GM12873 (cell line): ENCODE data around the gene PCDHGA9.

Experiments
- CTCF ChIP-seq: IDR thresholded peaks from 2 replicates; pipeline ENCODE4 v1.5.1; 2012; ENCODE audit warnings: low read depth, mild to moderate bottlenecking, moderate library complexity, low read length, control low read depth; ENCODE audit not compliant: insufficient read depth; ENCODE audit errors: missing control alignments

The PCDHGA9 gene

DNA sequence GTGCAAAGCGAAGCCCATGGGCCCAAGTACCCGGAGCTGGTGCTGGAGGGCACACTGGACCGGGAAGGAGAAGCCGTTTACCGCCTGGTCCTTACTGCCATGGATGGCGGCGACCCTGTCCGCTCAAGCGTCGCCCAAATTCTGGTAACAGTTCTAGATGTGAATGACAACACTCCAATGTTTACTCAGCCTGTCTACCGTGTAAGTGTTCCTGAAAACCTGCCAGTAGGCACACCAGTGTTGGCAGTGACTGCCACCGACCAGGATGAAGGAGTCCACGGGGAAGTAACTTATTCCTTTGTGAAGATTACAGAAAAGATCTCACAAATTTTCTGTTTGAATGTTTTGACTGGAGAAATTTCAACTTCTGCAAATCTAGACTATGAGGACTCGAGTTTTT is 28.0 kb upstream of the PCDHGA9 start:
- TF ChIP-seq CTCF: no peak

DNA sequence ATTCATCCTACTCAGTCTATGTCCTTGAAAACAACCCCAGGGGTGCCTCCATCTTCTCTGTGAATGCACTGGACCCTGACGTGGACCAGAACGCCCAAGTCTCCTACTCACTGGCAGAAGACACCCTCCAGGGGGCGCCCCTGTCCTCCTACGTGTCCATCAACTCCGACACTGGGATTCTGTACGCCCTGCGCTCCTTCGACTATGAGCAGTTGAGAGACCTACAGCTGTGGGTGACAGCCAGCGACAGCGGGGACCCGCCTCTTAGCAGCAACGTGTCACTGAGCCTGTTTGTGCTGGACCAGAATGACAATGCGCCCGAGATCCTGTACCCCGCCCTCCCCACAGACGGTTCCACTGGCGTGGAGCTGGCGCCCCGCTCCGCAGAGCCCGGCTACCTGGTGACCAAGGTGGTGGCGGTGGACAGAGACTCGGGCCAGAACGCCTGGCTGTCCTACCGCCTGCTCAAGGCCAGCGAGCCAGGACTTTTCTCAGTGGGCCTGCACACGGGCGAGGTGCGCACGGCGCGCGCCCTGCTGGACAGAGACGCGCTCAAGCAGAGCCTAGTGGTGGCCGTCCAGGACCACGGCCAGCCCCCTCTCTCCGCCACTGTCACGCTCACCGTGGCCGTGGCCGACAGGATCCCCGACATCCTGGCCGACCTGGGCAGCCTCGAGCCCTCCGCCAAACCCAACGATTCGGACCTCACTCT is 27.0 kb upstream of the PCDHGA9 start:
- TF ChIP-seq CTCF: peak; percentile 15

DNA sequence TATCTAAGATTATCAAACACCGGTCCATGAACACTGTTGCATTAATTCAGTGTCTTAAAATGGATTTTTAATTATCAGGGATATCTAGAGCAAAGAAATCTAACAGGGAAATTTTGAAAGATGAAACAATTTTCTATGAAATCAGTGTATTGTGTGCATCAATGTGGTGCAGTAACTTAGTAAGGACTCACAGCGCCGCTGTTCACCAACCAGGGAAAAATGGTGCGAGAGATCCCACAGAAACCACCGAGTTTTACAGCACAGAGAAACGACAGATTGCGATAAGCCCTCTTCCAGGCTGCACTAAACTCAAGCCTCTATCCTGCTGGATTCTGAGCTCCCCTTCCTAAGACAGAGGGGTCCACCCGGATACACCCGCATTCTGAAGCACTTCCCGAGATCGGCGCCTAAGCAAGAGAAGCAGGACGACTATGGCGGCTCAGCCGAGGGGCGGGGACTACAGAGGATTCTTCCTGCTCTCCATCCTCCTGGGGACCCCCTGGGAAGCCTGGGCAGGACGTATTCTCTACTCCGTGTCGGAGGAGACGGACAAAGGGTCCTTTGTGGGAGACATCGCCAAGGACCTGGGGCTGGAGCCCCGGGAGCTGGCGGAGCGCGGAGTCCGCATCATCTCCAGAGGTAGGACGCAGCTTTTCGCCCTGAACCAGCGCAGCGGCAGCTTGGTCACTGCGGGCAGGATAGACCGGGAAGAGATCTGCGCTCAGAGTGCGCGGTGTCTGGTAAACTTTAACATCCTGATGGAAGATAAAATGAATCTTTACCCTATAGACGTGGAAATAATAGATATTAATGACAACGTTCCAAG is 19.9 kb upstream of the PCDHGA9 start, which contains the start of gene PCDHGA7:
Gene PCDHGA7, plus strand, starts transcription at position 274 of the 826 bp plus-strand sequence. Its CDS starts 158 bp downstream, at position 432.
- TF ChIP-seq CTCF: no peak

- no peak for TF ChIP-seq CTCF
These were observed 19.2 kb upstream of the PCDHGA9 start for GRCh38 chr5:141383345-141383744.

- TF ChIP-seq CTCF: no peak
These were observed 17.9 kb upstream of the PCDHGA9 start for GRCh38 chr5:141384471-141385267.

- TF ChIP-seq CTCF: peak; percentile 25
These were observed 14.8 kb upstream of the PCDHGA9 start, which contains the start of gene PCDHGB4 for GRCh38 chr5:141387557-141388311. TSS of gene PCDHGB4 (plus strand) at chr5:141387698. CDS start at chr5:141387885, 187 bp downstream.

DNA sequence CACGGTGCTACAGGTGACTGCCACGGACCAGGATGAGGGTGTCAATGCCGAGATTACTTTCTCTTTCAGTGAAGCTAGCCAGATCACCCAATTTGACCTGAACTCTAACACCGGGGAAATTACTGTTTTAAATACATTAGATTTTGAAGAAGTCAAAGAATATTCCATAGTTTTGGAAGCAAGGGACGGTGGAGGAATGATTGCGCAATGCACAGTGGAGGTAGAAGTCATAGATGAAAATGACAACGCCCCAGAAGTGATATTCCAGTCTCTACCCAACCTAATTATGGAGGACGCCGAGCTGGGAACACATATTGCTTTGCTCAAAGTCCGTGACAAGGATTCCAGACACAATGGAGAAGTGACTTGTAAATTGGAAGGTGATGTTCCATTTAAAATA is 13.9 kb upstream of the PCDHGA9 start:
- TF ChIP-seq CTCF: no peak
